HL-60 (cell line): ENCODE results near the gene RDH5.

Experiments used
- GABPA ChIP-seq: IDR thresholded peaks from 2 replicates; pipeline ENCODE4 v1.6.1; 2012; ENCODE audit warnings: low read depth
- POLR2AphosphoS5 ChIP-seq: IDR thresholded peaks from 2 replicates; pipeline ENCODE4 v1.6.1; 2012; ENCODE audit warnings: low read depth
- SPI1 ChIP-seq: IDR thresholded peaks from 2 replicates; pipeline ENCODE4 v1.6.1; 2012; ENCODE audit warnings: low read depth, mild to moderate bottlenecking, borderline replicate concordance
- TF ChIP-seq, protein P1 (sequence below): IDR thresholded peaks from one replicate; pipeline ENCODE4 v1.5.1; 2011; ENCODE audit warnings: low read length, control low read depth, inconsistent platforms; ENCODE audit not compliant: insufficient read depth
- TF ChIP-seq, protein P2 (sequence below): IDR thresholded peaks from 2 replicates; pipeline ENCODE4 v1.6.1; 2012; ENCODE audit warnings: low read depth; ENCODE audit not compliant: insufficient replicate concordance

DNA sequence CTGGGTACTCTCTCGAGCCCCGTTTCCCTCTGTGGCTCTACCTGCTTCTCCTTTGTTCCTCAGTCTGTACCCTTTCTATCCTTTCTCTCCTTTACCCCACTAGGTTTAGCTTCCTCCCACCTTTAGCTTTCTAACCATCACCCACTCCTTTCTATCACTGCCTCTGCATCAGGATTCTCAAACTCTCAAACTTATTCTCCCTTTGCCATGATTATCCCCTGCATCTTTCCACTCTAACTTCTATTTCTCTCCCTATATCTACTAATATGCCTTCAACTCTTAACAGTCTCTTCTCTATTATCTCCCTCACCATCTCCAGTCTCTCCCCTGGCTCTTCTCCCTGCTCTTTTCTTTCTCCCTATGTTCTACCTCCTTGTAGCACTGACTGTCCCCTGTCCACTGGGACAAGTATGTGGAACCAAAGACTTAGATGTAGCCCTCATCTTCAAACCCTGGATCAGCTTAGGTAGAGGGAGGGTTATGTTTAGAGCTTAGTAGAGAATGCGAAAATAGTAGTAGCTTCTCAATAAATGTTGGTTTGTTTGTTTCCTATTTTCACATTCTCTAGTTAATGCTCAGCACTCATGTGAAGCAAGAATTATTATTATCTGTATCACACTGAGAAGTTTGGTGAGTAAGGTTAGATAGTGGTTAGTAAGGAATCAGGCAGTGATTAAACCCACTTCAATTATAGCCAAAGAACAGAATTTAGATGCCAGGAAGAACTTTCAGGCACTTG lies 26.1 kb downstream of the RDH5 start:
- TF ChIP-seq POLR2AphosphoS5, result no peak
- TF ChIP-seq, protein P1, sequence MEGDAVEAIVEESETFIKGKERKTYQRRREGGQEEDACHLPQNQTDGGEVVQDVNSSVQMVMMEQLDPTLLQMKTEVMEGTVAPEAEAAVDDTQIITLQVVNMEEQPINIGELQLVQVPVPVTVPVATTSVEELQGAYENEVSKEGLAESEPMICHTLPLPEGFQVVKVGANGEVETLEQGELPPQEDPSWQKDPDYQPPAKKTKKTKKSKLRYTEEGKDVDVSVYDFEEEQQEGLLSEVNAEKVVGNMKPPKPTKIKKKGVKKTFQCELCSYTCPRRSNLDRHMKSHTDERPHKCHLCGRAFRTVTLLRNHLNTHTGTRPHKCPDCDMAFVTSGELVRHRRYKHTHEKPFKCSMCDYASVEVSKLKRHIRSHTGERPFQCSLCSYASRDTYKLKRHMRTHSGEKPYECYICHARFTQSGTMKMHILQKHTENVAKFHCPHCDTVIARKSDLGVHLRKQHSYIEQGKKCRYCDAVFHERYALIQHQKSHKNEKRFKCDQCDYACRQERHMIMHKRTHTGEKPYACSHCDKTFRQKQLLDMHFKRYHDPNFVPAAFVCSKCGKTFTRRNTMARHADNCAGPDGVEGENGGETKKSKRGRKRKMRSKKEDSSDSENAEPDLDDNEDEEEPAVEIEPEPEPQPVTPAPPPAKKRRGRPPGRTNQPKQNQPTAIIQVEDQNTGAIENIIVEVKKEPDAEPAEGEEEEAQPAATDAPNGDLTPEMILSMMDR, result no peak
- TF ChIP-seq, protein P2, sequence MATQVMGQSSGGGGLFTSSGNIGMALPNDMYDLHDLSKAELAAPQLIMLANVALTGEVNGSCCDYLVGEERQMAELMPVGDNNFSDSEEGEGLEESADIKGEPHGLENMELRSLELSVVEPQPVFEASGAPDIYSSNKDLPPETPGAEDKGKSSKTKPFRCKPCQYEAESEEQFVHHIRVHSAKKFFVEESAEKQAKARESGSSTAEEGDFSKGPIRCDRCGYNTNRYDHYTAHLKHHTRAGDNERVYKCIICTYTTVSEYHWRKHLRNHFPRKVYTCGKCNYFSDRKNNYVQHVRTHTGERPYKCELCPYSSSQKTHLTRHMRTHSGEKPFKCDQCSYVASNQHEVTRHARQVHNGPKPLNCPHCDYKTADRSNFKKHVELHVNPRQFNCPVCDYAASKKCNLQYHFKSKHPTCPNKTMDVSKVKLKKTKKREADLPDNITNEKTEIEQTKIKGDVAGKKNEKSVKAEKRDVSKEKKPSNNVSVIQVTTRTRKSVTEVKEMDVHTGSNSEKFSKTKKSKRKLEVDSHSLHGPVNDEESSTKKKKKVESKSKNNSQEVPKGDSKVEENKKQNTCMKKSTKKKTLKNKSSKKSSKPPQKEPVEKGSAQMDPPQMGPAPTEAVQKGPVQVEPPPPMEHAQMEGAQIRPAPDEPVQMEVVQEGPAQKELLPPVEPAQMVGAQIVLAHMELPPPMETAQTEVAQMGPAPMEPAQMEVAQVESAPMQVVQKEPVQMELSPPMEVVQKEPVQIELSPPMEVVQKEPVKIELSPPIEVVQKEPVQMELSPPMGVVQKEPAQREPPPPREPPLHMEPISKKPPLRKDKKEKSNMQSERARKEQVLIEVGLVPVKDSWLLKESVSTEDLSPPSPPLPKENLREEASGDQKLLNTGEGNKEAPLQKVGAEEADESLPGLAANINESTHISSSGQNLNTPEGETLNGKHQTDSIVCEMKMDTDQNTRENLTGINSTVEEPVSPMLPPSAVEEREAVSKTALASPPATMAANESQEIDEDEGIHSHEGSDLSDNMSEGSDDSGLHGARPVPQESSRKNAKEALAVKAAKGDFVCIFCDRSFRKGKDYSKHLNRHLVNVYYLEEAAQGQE, result no peak
- TF ChIP-seq GABPA, result no peak
- TF ChIP-seq SPI1, result no peak
